ENCODE data around the gene MPP3.
"Not testable (repeated sequence)": the region's sequence is repeated elsewhere in the genome, so short reads cannot be mapped to it uniquely, and the experiment has no call there.

Gene MPP3

GRCh38 chr17:43845766-43846165 is 12.8 kb upstream of the MPP3 start:
- H3K9me3 ChIP-seq (ENCODE audit: insufficient read depth, low read length) = no peaks in the 10 kb centered on the region
- no peaks in the 10 kb centered on the region for H3K36me3 ChIP-seq (ENCODE audit: low read length)
- no peaks in the 10 kb centered on the region for H3K79me2 ChIP-seq (ENCODE audit: insufficient read depth, low read length)
- no peaks in the 10 kb centered on the region for H3K27me3 ChIP-seq (ENCODE audit: low read length)
- no peak overlapping the region for H2AFZ ChIP-seq (ENCODE audit: low read depth, low read length, severe bottlenecking)
- H3K4me2 ChIP-seq (ENCODE audit: low read depth, low read length, poor library complexity, severe bottlenecking) = no peak overlapping the region
- no peaks in the 10 kb centered on the region for H3F3A ChIP-seq (ENCODE audit: insufficient read depth)
- TF ChIP-seq CTCF (IDR thresholded peaks at IDR 0.05; ENCODE audit: insufficient read depth, low read length, poor library complexity, severe bottlenecking) (no peak), EZH2phosphoT487 (conservative IDR thresholded peaks at IDR 0.05; ENCODE audit: low read length) (no peak)
- H3K9ac ChIP-seq (ENCODE audit: low read length) = no peak overlapping the region
- no peak overlapping the region for H3K27ac ChIP-seq (ENCODE audit: low read depth, low read length)
- H4K20me1 ChIP-seq (ENCODE audit: low read depth, low read length) = no peaks in the 10 kb centered on the region
- H3K9me2 ChIP-seq (replicated peaks; ENCODE audit: insufficient read depth, low read length) = no peaks in the 10 kb centered on the region
- no peak overlapping the region for H3K4me3 ChIP-seq (ENCODE audit: insufficient read depth, low read length, poor library complexity, severe bottlenecking)

GRCh38 chr17:43844241-43844640 is 11.3 kb upstream of the MPP3 start:
- Histone ChIP-seq H3K27ac (ENCODE audit: low read depth, low read length) (no peak overlapping the region), H3K79me2 (ENCODE audit: insufficient read depth, low read length) (no peaks in the 10 kb centered on the region), H3K4me3 (ENCODE audit: insufficient read depth, low read length, poor library complexity, severe bottlenecking) (no peak overlapping the region), H3K4me2 (ENCODE audit: low read depth, low read length, poor library complexity, severe bottlenecking) (no peak overlapping the region), H3K27me3 (ENCODE audit: low read length) (no peaks in the 10 kb centered on the region), H2AFZ (ENCODE audit: low read depth, low read length, severe bottlenecking) (no peak overlapping the region), H3K9me2 (replicated peaks; ENCODE audit: insufficient read depth, low read length) (no peaks in the 10 kb centered on the region), H3K36me3 (ENCODE audit: low read length) (no peaks in the 10 kb centered on the region), H3K9ac (ENCODE audit: low read length) (no peak overlapping the region), H3K9me3 (ENCODE audit: insufficient read depth, low read length) (no peaks in the 10 kb centered on the region), H3F3A (ENCODE audit: insufficient read depth) (no peaks in the 10 kb centered on the region), H4K20me1 (ENCODE audit: low read depth, low read length) (no peaks in the 10 kb centered on the region)
- TF ChIP-seq EZH2phosphoT487 (conservative IDR thresholded peaks at IDR 0.05; ENCODE audit: low read length) = no peak
- TF ChIP-seq CTCF (IDR thresholded peaks at IDR 0.05; ENCODE audit: insufficient read depth, low read length, poor library complexity, severe bottlenecking) = no peak

GRCh38 chr17:43842975-43843325 is 10.0 kb upstream of the MPP3 start:
- Histone ChIP-seq H3K9me2 (replicated peaks; ENCODE audit: insufficient read depth, low read length) (no peaks in the 10 kb centered on the region), H4K20me1 (ENCODE audit: low read depth, low read length) (no peaks in the 10 kb centered on the region), H3K27me3 (ENCODE audit: low read length) (no peaks in the 10 kb centered on the region), H3K4me3 (ENCODE audit: insufficient read depth, low read length, poor library complexity, severe bottlenecking) (no peak overlapping the region), H2AFZ (ENCODE audit: low read depth, low read length, severe bottlenecking) (no peak overlapping the region), H3K36me3 (ENCODE audit: low read length) (no peaks in the 10 kb centered on the region), H3K9me3 (ENCODE audit: insufficient read depth, low read length) (no peaks in the 10 kb centered on the region), H3K27ac (ENCODE audit: low read depth, low read length) (no peak overlapping the region), H3K4me2 (ENCODE audit: low read depth, low read length, poor library complexity, severe bottlenecking) (no peak overlapping the region), H3K9ac (ENCODE audit: low read length) (no peak overlapping the region), H3K79me2 (ENCODE audit: insufficient read depth, low read length) (no peaks in the 10 kb centered on the region), H3F3A (ENCODE audit: insufficient read depth) (no peaks in the 10 kb centered on the region)
- TF ChIP-seq EZH2phosphoT487 (conservative IDR thresholded peaks at IDR 0.05; ENCODE audit: low read length) = no peak
- no peak for TF ChIP-seq CTCF (IDR thresholded peaks at IDR 0.05; ENCODE audit: insufficient read depth, low read length, poor library complexity, severe bottlenecking)

GRCh38 chr17:43842091-43842974 is 9.4 kb upstream of the MPP3 start:
- H3K27ac ChIP-seq (ENCODE audit: low read depth, low read length); H3K9me2 ChIP-seq (replicated peaks; ENCODE audit: insufficient read depth, low read length); H3K4me2 ChIP-seq (ENCODE audit: low read depth, low read length, poor library complexity, severe bottlenecking); H3K9ac ChIP-seq (ENCODE audit: low read length); H2AFZ ChIP-seq (ENCODE audit: low read depth, low read length, severe bottlenecking); H4K20me1 ChIP-seq (ENCODE audit: low read depth, low read length); H3K36me3 ChIP-seq (ENCODE audit: low read length); H3K27me3 ChIP-seq (ENCODE audit: low read length); H3K4me3 ChIP-seq (ENCODE audit: insufficient read depth, low read length, poor library complexity, severe bottlenecking); H3F3A ChIP-seq (ENCODE audit: insufficient read depth); H3K79me2 ChIP-seq (ENCODE audit: insufficient read depth, low read length); H3K9me3 ChIP-seq (ENCODE audit: insufficient read depth, low read length): not testable (repeated sequence)

All from SU-DHL-6 (cell line).